Measurements from ENCODE around the gene BICC1. TPM values are rescaled to one million over a fixed set of nuclear protein-coding genes. Genes with fewer than 3 reads are reported as not detected.

Gene BICC1
- total and polyA plus RNA-seq, 2 of the 4 experiments (the other 2 are of a cell fraction) = 5.7 to 42.5 TPM

- Histone ChIP-seq H4K91ac (ENCODE audit: insufficient read depth, low read depth, low read length) (no peak overlapping the region), H2AK5ac (ENCODE audit: low read depth, low read length) (no peak overlapping the region), H3K9me3 (ENCODE audit: control insufficient read depth, insufficient read depth, low read length) (peaks cover 16% of the 10 kb centered on the region), H3K9ac (ENCODE audit: low read depth, low read length) (no peak overlapping the region), H3K18ac (ENCODE audit: low read depth, low read length) (no peak overlapping the region), H4K20me1 (ENCODE audit: insufficient read depth, low read length) (0 out of 2 replicates have a peak, but pooled peaks cover 4% of the 10 kb centered on the region), H3K27ac (ENCODE audit: insufficient read depth, low read length) (no peak overlapping the region), H3K4me3 (ENCODE audit: insufficient read depth, low read depth, low read length) (no peak overlapping the region), H3K9me1 (ENCODE audit: insufficient read depth, low read length) (no peaks in the 10 kb centered on the region), H4K8ac (ENCODE audit: low read depth in 2 of 2, low read length in 2 of 2) (no peak overlapping the region), H2BK5ac (ENCODE audit: low read depth, low read length, poor library complexity, severe bottlenecking) (no peak overlapping the region), H3K4ac (ENCODE audit: low read depth, low read length) (no peak overlapping the region), H2BK20ac (ENCODE audit: low read depth, low read length) (no peak overlapping the region), H3K4me2 (ENCODE audit: low read depth, low read length) (no peak overlapping the region), H3K36me3 (ENCODE audit: control insufficient read depth, insufficient read depth, low read length) (peaks cover 6% of the 10 kb centered on the region; the same call in 1 of the 2 replicates), H2BK15ac (ENCODE audit: low read depth, low read length) (no peak overlapping the region), H2AK9ac (replicated peaks; ENCODE audit: low read depth, low read length, poor library complexity) (no peak overlapping the region), H3K79me1 (ENCODE audit: low read depth in 1 of 2, low read length in 2 of 2) (peaks cover 9 to 15% of the 10 kb centered on the region in 2 experiments), H3K14ac (replicated peaks; ENCODE audit: low read depth, low read length) (no peak overlapping the region), H3K23ac (ENCODE audit: low read depth, low read length) (no peak overlapping the region), H3K56ac (ENCODE audit: extremely low read depth, insufficient read depth, low read length) (no peak overlapping the region), H2AFZ (replicated peaks; ENCODE audit: low read length, poor library complexity) (no peak overlapping the region), H2BK120ac (ENCODE audit: low read depth, low read length) (no peak overlapping the region), H3K4me1 (ENCODE audit: control insufficient read depth, insufficient read depth, low read length) (no peaks in the 10 kb centered on the region), H3K27me3 (ENCODE audit: control insufficient read depth, insufficient read depth, low read length) (no peaks in the 10 kb centered on the region), H4K5ac (ENCODE audit: low read depth, low read length) (no peak overlapping the region)
- intact Hi-C loops (cut with micrococcal nuclease) = no loop called here
- ChIA-PET CTCF (no interaction called here), POLR2A (ENCODE audit: unreplicated experiment) (no interaction called here)
- no TSS peak for BruUV-seq (replicated peaks)
- dilution Hi-C loops (cut with HindIII; ENCODE audit: low sequenced_read_pairs, unreplicated experiment) = no loop called here
- no CpG with 5 or more reads among the region's 2 CpGs for WGBS, 2 experiments (ENCODE audit: extremely low coverage in 2 of 2, insufficient read length in 1 of 2)
- in situ Hi-C loops (cut with MboI; ENCODE audit: low sequenced_read_pairs) = no loop called here
- DNase-seq (no peak), ATAC-seq (ENCODE audit: low read depth) (no peak)
- TF ChIP-seq NFE2L2 (IDR thresholded peaks at IDR 0.05; ENCODE audit: low read depth, low read length) (no peak), ELK1 (IDR thresholded peaks at IDR 0.05; ENCODE audit: borderline replicate concordance, low read depth, low read length) (no peak), MXI1 (IDR thresholded peaks at IDR 0.05; ENCODE audit: borderline replicate concordance, low read depth, low read length) (no peak), CTCF (conservative IDR thresholded peaks at IDR 0.05; ENCODE audit: low read depth, low read length) (no peak), POLR2A (IDR thresholded peaks at IDR 0.05; ENCODE audit: low read depth, low read length) (no peak), CEBPB (IDR thresholded peaks at IDR 0.05; ENCODE audit: low read depth, low read length) (no peak), MAFK (IDR thresholded peaks at IDR 0.05; ENCODE audit: low read depth, low read length) (no peak), FOS (IDR thresholded peaks at IDR 0.05; ENCODE audit: low read depth, low read length) (no peak), CHD1 (IDR thresholded peaks at IDR 0.05; ENCODE audit: low read depth, low read length) (no peak), BHLHE40 (IDR thresholded peaks at IDR 0.05; ENCODE audit: low read depth, low read length) (no peak), RCOR1 (IDR thresholded peaks at IDR 0.05; ENCODE audit: insufficient replicate concordance, low read length) (no peak), RFX5 (IDR thresholded peaks at IDR 0.05; ENCODE audit: low read depth, low read length) (no peak), RAD21 (IDR thresholded peaks at IDR 0.05; ENCODE audit: low read length) (no peak), MAZ (IDR thresholded peaks at IDR 0.05; ENCODE audit: borderline replicate concordance, low read depth, low read length) (no peak)
These were observed 178.9 kb downstream of the BICC1 start for GRCh38 chr10:58691528-58691927.

All from IMR-90 (cell line).